HL-60 (cell line): ENCODE measurements around the gene RYK.

Experiments
- CTCF ChIP-seq: IDR thresholded peaks from one replicate; pipeline ENCODE4 v1.5.1; 2011; ENCODE audit warnings: low read length, control low read depth, inconsistent platforms; ENCODE audit not compliant: insufficient read depth
- GABPA ChIP-seq: IDR thresholded peaks from 2 replicates; pipeline ENCODE4 v1.6.1; 2012; ENCODE audit warnings: low read depth
- POLR2AphosphoS5 ChIP-seq: IDR thresholded peaks from 2 replicates; pipeline ENCODE4 v1.6.1; 2012; ENCODE audit warnings: low read depth
- REST ChIP-seq: IDR thresholded peaks from 2 replicates; pipeline ENCODE4 v1.6.1; 2012; ENCODE audit warnings: low read depth; ENCODE audit not compliant: insufficient replicate concordance

- TF ChIP-seq CTCF (peak; percentile 64), REST (no peak), GABPA (no peak), POLR2AphosphoS5 (no peak)
Measured at GRCh38 chr3:134211797-134212196, 38.9 kb downstream of the RYK start.
